ENCODE data around the gene KAT5. TPM values are rescaled to one million over a fixed set of nuclear protein-coding genes. Genes with fewer than 3 reads are reported as not detected.

The KAT5 gene
- total RNA-seq (2016; rRNA removed; fragmentation: Illumina TruSeq; extraction: Trizol): 45.4 and 48.3 TPM in 2 replicates
- total RNA-seq (2016; cell fraction: cytosol; rRNA removed; fragmentation: Illumina TruSeq; extraction: Trizol; ENCODE audit: low read depth): 8.5 and 8.6 TPM in 2 replicates
- total RNA-seq (2016; cell fraction: insoluble cytoplasmic fraction; rRNA removed; fragmentation: Illumina TruSeq; extraction: Trizol): 45.1 and 48.4 TPM in 2 replicates
- total RNA-seq (2016; cell fraction: membrane; rRNA removed; fragmentation: Illumina TruSeq; extraction: Trizol): 17.0 and 19.2 TPM in 2 replicates
- 28.1 and 30.8 TPM in 2 replicates for total RNA-seq (2016; cell fraction: nucleus; rRNA removed; fragmentation: Illumina TruSeq; extraction: Trizol)
- polyA plus RNA-seq (2011; rRNA removed): 34.4 and 35.2 TPM in 2 replicates
- polyA plus RNA-seq (2011; cell fraction: cytosol; rRNA removed): 21.9 and 28.4 TPM in 2 replicates
- 53.3 and 53.6 TPM in 2 replicates for polyA plus RNA-seq (2011; cell fraction: nucleus; rRNA removed)
- polyA plus RNA-seq (2012): 19.9 and 22.4 TPM in 2 replicates
- polyA plus RNA-seq (2016; cell fraction: cytosol; fragmentation: Illumina TruSeq; extraction: Trizol; ENCODE audit: low read depth): 5.2 and 5.8 TPM in 2 replicates
- polyA plus RNA-seq (2016; cell fraction: insoluble cytoplasmic fraction; fragmentation: Illumina TruSeq; extraction: Trizol; ENCODE audit: low read depth): 41.7 and 50.6 TPM in 2 replicates
- polyA plus RNA-seq (2016; cell fraction: membrane; fragmentation: Illumina TruSeq; extraction: Trizol; ENCODE audit: low read depth): 9.1 and 12.0 TPM in 2 replicates
- 60.8 and 65.4 TPM in 2 replicates for polyA plus RNA-seq (2016; cell fraction: nucleus; fragmentation: Illumina TruSeq; extraction: Trizol; ENCODE audit: insufficient read depth, low read depth)
- 78.3 and 126 TPM in 2 replicates for polyA minus RNA-seq (2011; rRNA and poly(A)+ RNA removed; ENCODE audit: low replicate concordance)
- 15.4 and 16.3 TPM in 2 replicates for polyA minus RNA-seq (2011; cell fraction: cytosol; rRNA and poly(A)+ RNA removed)
- 39.5 and 44.1 TPM in 2 replicates for polyA minus RNA-seq (2011; cell fraction: nucleus; rRNA and poly(A)+ RNA removed)
- percentile 73 among the genes with signal in this experiment for Bru-seq, nascent RNA
- percentile 84 among the genes with signal in this experiment for BruChase-seq, experiment 1, labeled RNA remaining after a 6-hour chase
- BruChase-seq, experiment 2, labeled RNA remaining after a 2-hour chase: percentile 78 among the genes with signal in this experiment
- long read RNA-seq, experiment 1, transcript KAT5-208 (12 exons, 1,697 nt): major isoform, 10 of 37 reads
- long read RNA-seq, experiment 1, transcript KAT5-202 (13 exons, 2,059 nt): major isoform, 10 of 37 reads
- long read RNA-seq, experiment 1, partial matches to known transcripts: 3 of 37 reads
- long read RNA-seq, experiment 1, other reads (novel, unspliced or antisense): 8 of 37 reads
- long read RNA-seq, experiment 2, transcript KAT5-202 (13 exons, 2,059 nt): major isoform, 9 of 52 reads
- long read RNA-seq, experiment 2, transcript KAT5-208 (12 exons, 1,697 nt): minor isoform, 8 of 52 reads
- long read RNA-seq, experiment 2, partial matches to known transcripts: 7 of 52 reads
- long read RNA-seq, experiment 2, other reads (novel, unspliced or antisense): 21 of 52 reads

DNA sequence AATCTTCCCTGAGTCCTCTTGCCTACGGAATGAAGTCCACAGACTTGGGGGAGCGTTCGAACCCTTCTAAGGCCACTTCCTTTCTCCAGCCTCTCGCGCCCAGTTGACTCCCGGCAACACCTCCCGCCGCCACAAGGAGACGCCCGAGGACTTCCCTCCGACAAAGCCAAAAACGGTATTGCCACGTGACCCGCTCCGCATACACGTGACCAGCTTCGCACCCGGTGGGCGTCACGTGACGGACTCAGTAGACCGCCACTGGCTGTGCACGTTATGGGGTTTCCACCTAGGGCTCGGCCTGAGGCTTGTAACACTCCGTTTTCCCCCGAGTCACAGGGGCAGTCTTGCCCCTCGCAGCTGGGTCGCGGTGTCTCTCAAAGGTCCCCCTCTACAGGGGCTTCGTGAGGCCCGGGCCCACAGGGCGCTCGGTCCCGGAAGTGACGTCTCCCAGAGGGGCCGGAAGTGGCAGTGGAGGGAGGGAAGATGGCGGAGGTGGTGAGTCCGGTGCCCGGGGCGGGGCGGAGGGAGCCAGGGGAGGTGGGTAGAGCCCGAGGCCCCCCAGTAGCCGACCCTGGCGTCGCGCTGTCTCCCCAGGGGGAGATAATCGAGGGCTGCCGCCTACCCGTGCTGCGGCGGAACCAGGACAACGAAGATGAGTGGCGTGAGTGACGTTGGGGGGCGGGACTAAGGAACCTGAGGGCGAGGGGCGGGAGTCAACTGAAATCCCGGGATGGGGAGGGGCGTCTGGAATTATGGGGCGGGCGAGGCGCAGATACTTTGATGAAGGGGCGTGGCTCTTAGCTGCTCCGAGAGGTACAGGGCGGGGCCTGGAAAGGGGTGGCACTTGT is at the start of gene KAT5:
TSS of gene KAT5 (plus strand) at position 468 of the 848 bp plus-strand sequence. CDS start at position 484, 16 bp downstream.
- Histone ChIP-seq H3K9me3 (ENCODE audit: low read length) (no peaks in the 10 kb centered on the region), H3K4me1 (ENCODE audit: insufficient read depth, low read length) (peaks cover 27% of the 10 kb centered on the region), H3K4me2 (ENCODE audit: low read depth, low read length) (peak within 1 kb of the TSS; percentile 81), H3K36me3 (replicated peaks in 1 of 2; ENCODE audit: control insufficient read depth in 1 of 2, insufficient read depth in 2 of 2, low read length in 2 of 2) (peaks cover 18 to 37% of the 10 kb centered on the region in 2 experiments), H3K4me3 (replicated peaks in 1 of 3; ENCODE audit: insufficient read depth in 1 of 3, low read depth in 2 of 3, low read length in 3 of 3) (peak within 1 kb of the TSS; percentile 61 to 80 (median 66)), H4K20me1 (ENCODE audit: insufficient read depth, low read length) (no peaks in the 10 kb centered on the region), H3K9ac (ENCODE audit: insufficient read depth, low read depth, low read length) (peak within 1 kb of the TSS; percentile 78), H3K27me3 (ENCODE audit: control insufficient read depth in 1 of 2, insufficient read depth in 2 of 2, low read length in 2 of 2) (no peaks in the 10 kb centered on the region; a peak in 1 of 5 replicates), H3K27ac (ENCODE audit: extremely low read length, insufficient read depth, low read length) (peak within 1 kb of the TSS; percentile 96), H2AFZ (ENCODE audit: low read length) (peak within 1 kb of the TSS; percentile 75), H3K79me2 (ENCODE audit: insufficient read depth, low read length) (peaks cover 5% of the 10 kb centered on the region)
- peak; percentile 86 for FAIRE-seq
- ATAC-seq: peak; percentile 85
- peak; percentile 95 for DNase-seq (ENCODE audit: low spot score)
- intact Hi-C loops (cut with micrococcal nuclease; ENCODE audit: unreplicated experiment): loop anchor here (1.0 kb wide), 3 partner anchors 59 to 277 kb away; no protein-coding TSS in a partner anchor
- in situ Hi-C loops (cut with HindIII; ENCODE audit: extremely low pct_ligation_motif_present, low pct_unique_long_range_greater_than_20kb): loop anchor here (10.0 kb wide), 2 partner anchors 103 to 273 kb away; no protein-coding TSS in a partner anchor
- 1% methylated on average over 33 of the region's 65 CpGs for WGBS (ENCODE audit: low lambda C conversion rate)
- BruUV-seq (replicated peaks): no TSS peak
- CTCF ChIA-PET (ENCODE audit: low intra/inter-chr PET ratio, low total read pairs): interaction anchor here (1.2 to 2.9 kb wide), 6 partner anchors 33 to 277 kb away, joined by 3 to 40 read pairs (median 7); partner anchors contain the start of genes AP5B1 and MUS81
- POLR2A ChIA-PET: interaction anchor here (0.7 to 2.7 kb wide), 29 partner anchors 9 to 577 kb away, joined by 3 to 56 read pairs (median 5); partner anchors contain the start of genes BANF1, CCDC85B, CFL1 and EIF1AD
- TF ChIP-seq ZNF549 (CRISPR knock-in tag; IDR thresholded peaks at IDR 0.05) (no peak), ZMYM4 (CRISPR knock-in tag; IDR thresholded peaks at IDR 0.05) (peak; percentile 95), WIZ (CRISPR knock-in tag; IDR thresholded peaks at IDR 0.05) (0 out of 2 replicates have a peak, but pooled peaks have one; percentile 87), ZNF772 (CRISPR knock-in tag; IDR thresholded peaks at IDR 0.05) (no peak; the same call in none of the 2 replicates), MBD4 (IDR thresholded peaks at IDR 0.05; ENCODE audit: borderline replicate concordance, low read length) (no peak), ZNF569 (CRISPR knock-in tag; IDR thresholded peaks at IDR 0.05; ENCODE audit: borderline replicate concordance) (no peak; the same call in 1 of the 2 replicates), ZNF317 (CRISPR knock-in tag; IDR thresholded peaks at IDR 0.05) (peak; percentile 90; the same call in 1 of the 2 replicates), ZNF160 (CRISPR knock-in tag; IDR thresholded peaks at IDR 0.05) (peak; percentile 95)
- TF ChIP-seq, protein P1, sequence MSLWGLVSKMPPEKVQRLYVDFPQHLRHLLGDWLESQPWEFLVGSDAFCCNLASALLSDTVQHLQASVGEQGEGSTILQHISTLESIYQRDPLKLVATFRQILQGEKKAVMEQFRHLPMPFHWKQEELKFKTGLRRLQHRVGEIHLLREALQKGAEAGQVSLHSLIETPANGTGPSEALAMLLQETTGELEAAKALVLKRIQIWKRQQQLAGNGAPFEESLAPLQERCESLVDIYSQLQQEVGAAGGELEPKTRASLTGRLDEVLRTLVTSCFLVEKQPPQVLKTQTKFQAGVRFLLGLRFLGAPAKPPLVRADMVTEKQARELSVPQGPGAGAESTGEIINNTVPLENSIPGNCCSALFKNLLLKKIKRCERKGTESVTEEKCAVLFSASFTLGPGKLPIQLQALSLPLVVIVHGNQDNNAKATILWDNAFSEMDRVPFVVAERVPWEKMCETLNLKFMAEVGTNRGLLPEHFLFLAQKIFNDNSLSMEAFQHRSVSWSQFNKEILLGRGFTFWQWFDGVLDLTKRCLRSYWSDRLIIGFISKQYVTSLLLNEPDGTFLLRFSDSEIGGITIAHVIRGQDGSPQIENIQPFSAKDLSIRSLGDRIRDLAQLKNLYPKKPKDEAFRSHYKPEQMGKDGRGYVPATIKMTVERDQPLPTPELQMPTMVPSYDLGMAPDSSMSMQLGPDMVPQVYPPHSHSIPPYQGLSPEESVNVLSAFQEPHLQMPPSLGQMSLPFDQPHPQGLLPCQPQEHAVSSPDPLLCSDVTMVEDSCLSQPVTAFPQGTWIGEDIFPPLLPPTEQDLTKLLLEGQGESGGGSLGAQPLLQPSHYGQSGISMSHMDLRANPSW (CRISPR knock-in tag; IDR thresholded peaks at IDR 0.05; ENCODE audit: borderline replicate concordance): peak; percentile 64; the same call in 1 of the 2 replicates
- TF ChIP-seq, protein P2, sequence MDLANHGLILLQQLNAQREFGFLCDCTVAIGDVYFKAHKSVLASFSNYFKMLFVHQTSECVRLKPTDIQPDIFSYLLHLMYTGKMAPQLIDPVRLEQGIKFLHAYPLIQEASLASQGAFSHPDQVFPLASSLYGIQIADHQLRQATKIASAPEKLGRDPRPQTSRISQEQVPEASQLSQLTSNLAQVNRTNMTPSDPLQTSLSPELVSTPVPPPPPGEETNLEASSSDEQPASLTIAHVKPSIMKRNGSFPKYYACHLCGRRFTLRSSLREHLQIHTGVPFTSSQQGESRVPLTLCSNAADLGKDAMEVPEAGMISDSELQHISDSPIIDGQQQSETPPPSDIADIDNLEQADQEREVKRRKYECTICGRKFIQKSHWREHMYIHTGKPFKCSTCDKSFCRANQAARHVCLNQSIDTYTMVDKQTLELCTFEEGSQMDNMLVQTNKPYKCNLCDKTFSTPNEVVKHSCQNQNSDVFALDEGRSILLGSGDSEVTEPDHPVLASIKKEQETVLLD (CRISPR knock-in tag; IDR thresholded peaks at IDR 0.05; ENCODE audit: low read depth): peak; percentile 81
- TF ChIP-seq, protein P3, sequence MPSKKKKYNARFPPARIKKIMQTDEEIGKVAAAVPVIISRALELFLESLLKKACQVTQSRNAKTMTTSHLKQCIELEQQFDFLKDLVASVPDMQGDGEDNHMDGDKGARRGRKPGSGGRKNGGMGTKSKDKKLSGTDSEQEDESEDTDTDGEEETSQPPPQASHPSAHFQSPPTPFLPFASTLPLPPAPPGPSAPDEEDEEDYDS (CRISPR knock-in tag; IDR thresholded peaks at IDR 0.05): peak; percentile 70
